Liver (tissue), 9 donors: ENCODE results near the gene UBR2. TPM values are rescaled to one million over a fixed set of nuclear protein-coding genes. Genes with fewer than 3 reads are reported as not detected.
"Not testable (repeated sequence)": the region's sequence is repeated elsewhere in the genome, so short reads cannot be mapped to it uniquely, and the experiment has no call there.

Source experiments
- DNase-seq: peaks from one replicate; pipeline ENCODE4 v3.0.0-alpha.2; 2017; ENCODE audit warnings: low spot score
- H3K27ac ChIP-seq, 2 donors: one replicate each; pipeline ENCODE4 v1.7.0; 2013; ENCODE audit warnings: inconsistent platforms in 2 of 2, low read length in 2 of 2, control low read depth in 1 of 2, low read depth in 1 of 2, mild to moderate bottlenecking in 1 of 2
- H3K27me3 ChIP-seq, 4 donors: one replicate each; pipeline versions ENCODE4 v1.6.1 to v1.7.0; 2013; ENCODE audit warnings: low read length in 3 of 4, inconsistent platforms in 1 of 4, mild to moderate bottlenecking in 1 of 4, moderate library complexity in 1 of 4; ENCODE audit not compliant: control insufficient read depth in 4 of 4, insufficient read depth in 4 of 4
- H3K36me3 ChIP-seq, 4 donors: one replicate each; pipeline versions ENCODE4 v1.6.1 to v1.7.0; 2013; ENCODE audit warnings: low read length in 3 of 4, mild to moderate bottlenecking in 3 of 4, low read depth in 1 of 4, moderate library complexity in 1 of 4; ENCODE audit not compliant: control insufficient read depth in 4 of 4, insufficient read depth in 3 of 4
- H3K4me1 ChIP-seq, 4 donors: one replicate each; pipeline versions ENCODE4 v1.6.1 to v1.7.0; 2013; ENCODE audit warnings: low read length in 3 of 4, mild to moderate bottlenecking in 3 of 4, moderate library complexity in 1 of 4; ENCODE audit not compliant: control insufficient read depth in 4 of 4, insufficient read depth in 4 of 4
- H3K4me3 ChIP-seq, 3 donors: one replicate each; pipeline versions ENCODE4 v1.6.1 to v1.7.0; 2013; ENCODE audit warnings: low read length in 3 of 3, control low read depth in 1 of 3, low read depth in 1 of 3, mild to moderate bottlenecking in 1 of 3
- H3K9ac ChIP-seq, 2 donors: one replicate each; pipeline ENCODE4 v1.7.0; 2013; ENCODE audit warnings: low read length in 2 of 2, mild to moderate bottlenecking in 2 of 2, moderate library complexity in 2 of 2, control low read depth in 1 of 2, low read depth in 1 of 2
- H3K9me3 ChIP-seq, 4 donors: one replicate each; pipeline versions ENCODE4 v1.6.1 to v1.7.0; 2013; ENCODE audit warnings: low read length in 3 of 4; ENCODE audit not compliant: control insufficient read depth in 4 of 4
- EGR1 ChIP-seq, 2 donors: IDR thresholded peaks; 2 replicates each; pipeline ENCODE4 v1.6.1; 2016 to 2018; ENCODE audit warnings: antibody characterized with exemption in 2 of 2, low read depth in 2 of 2
- FOXA2 ChIP-seq: IDR thresholded peaks from 2 replicates; pipeline ENCODE4 v1.6.1; 2016; ENCODE audit warnings: antibody characterized with exemption
- GABPA ChIP-seq, 2 donors: IDR thresholded peaks in 1 of 2; conservative IDR thresholded peaks in 1 of 2; 2 replicates each; pipeline ENCODE4 v1.6.1; 2016; ENCODE audit warnings: antibody characterized with exemption in 2 of 2, mild to moderate bottlenecking in 1 of 2, moderate library complexity in 1 of 2
- HNF4G ChIP-seq: IDR thresholded peaks from 2 replicates; pipeline ENCODE4 v1.6.1; 2016; ENCODE audit warnings: antibody characterized with exemption
- NR2F2 ChIP-seq: IDR thresholded peaks from 2 replicates; pipeline ENCODE4 v1.6.1; 2016; ENCODE audit warnings: antibody characterized with exemption
- RAD21 ChIP-seq, 2 donors: IDR thresholded peaks; 2 replicates each; pipeline ENCODE4 v1.6.1; 2016; ENCODE audit warnings: antibody characterized with exemption in 2 of 2, mild to moderate bottlenecking in 2 of 2
- RXRA ChIP-seq, 2 donors: IDR thresholded peaks; 2 replicates each; pipeline ENCODE4 v1.6.1; 2017 to 2018; ENCODE audit warnings: antibody characterized with exemption in 2 of 2, mild to moderate bottlenecking in 1 of 2
- TAF1 ChIP-seq: conservative IDR thresholded peaks from 2 replicates; pipeline ENCODE4 v1.6.1; 2016; ENCODE audit warnings: antibody characterized with exemption, mild to moderate bottlenecking
- YY1 ChIP-seq: IDR thresholded peaks from 2 replicates; pipeline ENCODE4 v1.6.1; 2016; ENCODE audit warnings: antibody characterized with exemption, mild to moderate bottlenecking
- WGBS: extraction: QIAGEN DNeasy Blood & Tissue Kit; methylation state at CpG from one replicate; pipeline ENCODE4 v1.1.7; 2013; 5-methylcytosine and 5-hydroxymethylcytosine counted together
- polyA plus RNA-seq, 2 donors: library from polyadenylated mRNA; stranded (reverse) in 1 of 2; unstranded in 1 of 2; fragments of 200-250 nt in 1 of 2; fragments of >200 nt in 1 of 2; fragmentation: Nextera tagmentation in 1 of 2; extraction: Ambion mirVana in 1 of 2; gene quantifications; one replicate each; pipeline versions ENCODE4 v1.2.1 to v1.2.3, GENCODE V29; 2013 to 2015
- total RNA-seq, 2 donors: library from RNA; depleted of rRNA; stranded (reverse); fragments of >200 nt; gene quantifications; one replicate each; pipeline ENCODE4 v1.2.3, GENCODE V29; 2014
- TF ChIP-seq, protein P1 (sequence below): fragments of 150-350 bp; IDR thresholded peaks from 2 replicates; pipeline ENCODE4 v1.5.1; 2017; ENCODE audit warnings: improper control_type of control experiment, low read depth, low read length; ENCODE audit not compliant: missing input control
- TF ChIP-seq, protein P2 (sequence below): IDR thresholded peaks from 2 replicates; pipeline ENCODE4 v1.6.1; 2016; ENCODE audit warnings: antibody characterized with exemption, mild to moderate bottlenecking
- TF ChIP-seq, protein P3 (sequence below): IDR thresholded peaks from 2 replicates; pipeline ENCODE4 v1.6.1; 2016; ENCODE audit warnings: antibody characterized with exemption
- donor health status: healthy.
- donor health status: healthy.
- donor health status: healthy.
- donor health status: healthy.
- donor health status: healthy.

Gene UBR2
- total and polyA plus RNA-seq, 4 donors = 6.3 to 32.9 (median 19.3) TPM

DNA sequence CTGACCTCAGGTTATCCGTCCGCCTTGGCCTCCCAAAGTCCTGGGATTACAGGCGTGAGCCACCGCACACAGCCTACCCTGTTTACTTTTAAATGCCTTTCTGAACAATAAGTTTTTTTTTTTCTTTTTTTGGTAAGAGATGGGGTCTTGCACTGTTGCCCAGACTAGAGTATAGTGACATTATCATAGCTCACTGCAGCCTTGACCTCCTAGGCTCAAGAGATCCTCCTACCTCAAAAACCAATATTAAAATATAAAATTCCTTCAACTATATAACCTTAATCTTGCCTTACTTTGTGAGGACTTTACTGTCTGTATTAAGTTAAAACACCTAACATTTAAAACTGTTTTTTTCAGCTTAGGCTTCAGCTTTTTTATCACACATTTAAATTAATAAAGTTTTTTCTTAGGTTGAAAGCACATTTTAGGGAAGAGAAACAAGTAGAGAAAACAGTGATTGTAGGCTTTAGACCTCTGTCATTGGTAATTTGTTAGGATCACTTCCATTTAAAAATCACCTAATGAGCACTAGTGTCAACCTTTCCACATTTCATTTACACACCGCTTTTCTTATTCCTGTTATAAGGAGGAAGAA, 2.9 kb downstream of the UBR2 start (continued):
- TF ChIP-seq, protein P1, sequence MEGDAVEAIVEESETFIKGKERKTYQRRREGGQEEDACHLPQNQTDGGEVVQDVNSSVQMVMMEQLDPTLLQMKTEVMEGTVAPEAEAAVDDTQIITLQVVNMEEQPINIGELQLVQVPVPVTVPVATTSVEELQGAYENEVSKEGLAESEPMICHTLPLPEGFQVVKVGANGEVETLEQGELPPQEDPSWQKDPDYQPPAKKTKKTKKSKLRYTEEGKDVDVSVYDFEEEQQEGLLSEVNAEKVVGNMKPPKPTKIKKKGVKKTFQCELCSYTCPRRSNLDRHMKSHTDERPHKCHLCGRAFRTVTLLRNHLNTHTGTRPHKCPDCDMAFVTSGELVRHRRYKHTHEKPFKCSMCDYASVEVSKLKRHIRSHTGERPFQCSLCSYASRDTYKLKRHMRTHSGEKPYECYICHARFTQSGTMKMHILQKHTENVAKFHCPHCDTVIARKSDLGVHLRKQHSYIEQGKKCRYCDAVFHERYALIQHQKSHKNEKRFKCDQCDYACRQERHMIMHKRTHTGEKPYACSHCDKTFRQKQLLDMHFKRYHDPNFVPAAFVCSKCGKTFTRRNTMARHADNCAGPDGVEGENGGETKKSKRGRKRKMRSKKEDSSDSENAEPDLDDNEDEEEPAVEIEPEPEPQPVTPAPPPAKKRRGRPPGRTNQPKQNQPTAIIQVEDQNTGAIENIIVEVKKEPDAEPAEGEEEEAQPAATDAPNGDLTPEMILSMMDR = no peak
- no peak for TF ChIP-seq FOXA2
- no peak for TF ChIP-seq HNF4G
- no peak for TF ChIP-seq YY1

DNA sequence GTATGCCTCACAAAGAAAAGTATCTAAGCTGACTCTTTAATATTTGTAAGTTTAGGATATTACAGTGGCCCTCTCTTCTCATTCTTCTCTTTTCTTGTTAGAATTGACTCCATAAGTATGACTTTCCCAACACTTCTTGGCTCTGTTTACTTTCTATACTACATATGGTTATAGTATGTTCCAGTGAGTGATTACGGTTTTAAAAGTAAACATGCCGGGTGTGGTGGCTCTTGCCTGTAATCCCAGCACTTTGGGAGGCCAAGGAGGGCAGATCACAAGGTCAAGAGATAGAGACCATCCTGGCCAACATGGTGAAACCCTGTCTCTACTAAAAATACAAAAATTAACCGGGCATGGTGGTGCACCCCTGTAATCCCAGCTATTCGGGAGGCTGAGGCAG, 3.4 kb downstream of the UBR2 start:
- not testable (repeated sequence) for DNase-seq, H3K27me3 ChIP-seq, H3K36me3 ChIP-seq, H3K4me3 ChIP-seq, H3K27ac ChIP-seq, H3K9me3 ChIP-seq
- H3K4me1 ChIP-seq = peaks cover 4 to 28% (median 16%) of the 10 kb centered on the region in 4 donors
- peak overlapping the region in 1 of 2 donors; percentile 62 for H3K9ac ChIP-seq
- WGBS = 83% methylated on average over 4 of the region's 4 CpGs

DNA sequence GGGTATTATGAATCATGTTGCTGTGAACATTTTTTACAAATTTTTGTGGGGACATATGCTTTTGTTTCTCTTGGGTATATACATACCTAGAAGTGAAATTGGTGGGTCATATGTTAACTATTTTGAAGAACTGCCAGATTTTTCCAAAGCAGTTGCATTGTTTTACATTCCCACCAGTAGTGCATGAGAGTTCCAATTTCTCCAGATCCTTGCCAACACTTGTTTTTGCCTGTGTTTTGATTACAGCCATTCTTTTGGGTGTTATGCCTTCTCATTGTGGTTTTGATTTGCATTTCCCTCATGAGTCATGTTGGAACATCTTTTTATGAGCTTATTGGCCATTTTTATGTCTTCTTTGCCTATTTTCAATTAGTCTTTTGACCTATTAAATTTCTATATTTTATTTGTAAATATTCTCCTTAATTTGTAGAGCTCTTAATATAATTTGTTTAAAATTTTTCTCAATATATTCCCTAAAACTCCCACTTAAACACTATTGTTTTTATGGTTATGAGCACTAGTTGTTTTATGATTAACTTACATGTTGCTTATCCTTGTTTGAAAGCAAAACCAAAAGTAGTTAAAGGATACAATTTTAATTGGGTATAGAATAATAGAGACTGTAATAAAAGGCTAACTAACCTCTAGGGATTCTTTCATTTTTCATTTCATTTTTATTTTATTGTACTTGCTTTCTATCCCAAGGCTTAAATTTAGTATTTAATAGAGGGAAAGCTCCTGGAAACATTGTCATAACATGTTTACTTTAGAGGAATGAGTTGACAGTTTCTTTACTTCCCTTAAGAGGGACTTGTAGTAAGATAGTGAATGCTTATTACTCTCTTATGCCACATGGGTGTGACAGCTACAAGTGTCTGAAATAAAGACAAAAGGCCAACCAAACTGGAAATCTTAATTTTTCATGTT, 5.5 kb downstream of the UBR2 start:
- no peaks in the 10 kb centered on the region for H3K9me3 ChIP-seq
- no peak overlapping the region for H3K4me3 ChIP-seq
- peak overlapping the region in 1 of 2 donors; percentile 43 for H3K9ac ChIP-seq
- peaks cover 1 to 5% (median 3%) of the 10 kb centered on the region in 4 donors for H3K36me3 ChIP-seq
- peaks cover 8 to 29% (median 16%) of the 10 kb centered on the region in 4 donors for H3K4me1 ChIP-seq
- no peak for DNase-seq
- no peak overlapping the region for H3K27ac ChIP-seq
- H3K27me3 ChIP-seq = no peaks in the 10 kb centered on the region
- TF ChIP-seq FOXA2 (peak; percentile 45), TAF1 (no peak), RXRA (IDR thresholded peaks at IDR 0.05) (no peak)

DNA sequence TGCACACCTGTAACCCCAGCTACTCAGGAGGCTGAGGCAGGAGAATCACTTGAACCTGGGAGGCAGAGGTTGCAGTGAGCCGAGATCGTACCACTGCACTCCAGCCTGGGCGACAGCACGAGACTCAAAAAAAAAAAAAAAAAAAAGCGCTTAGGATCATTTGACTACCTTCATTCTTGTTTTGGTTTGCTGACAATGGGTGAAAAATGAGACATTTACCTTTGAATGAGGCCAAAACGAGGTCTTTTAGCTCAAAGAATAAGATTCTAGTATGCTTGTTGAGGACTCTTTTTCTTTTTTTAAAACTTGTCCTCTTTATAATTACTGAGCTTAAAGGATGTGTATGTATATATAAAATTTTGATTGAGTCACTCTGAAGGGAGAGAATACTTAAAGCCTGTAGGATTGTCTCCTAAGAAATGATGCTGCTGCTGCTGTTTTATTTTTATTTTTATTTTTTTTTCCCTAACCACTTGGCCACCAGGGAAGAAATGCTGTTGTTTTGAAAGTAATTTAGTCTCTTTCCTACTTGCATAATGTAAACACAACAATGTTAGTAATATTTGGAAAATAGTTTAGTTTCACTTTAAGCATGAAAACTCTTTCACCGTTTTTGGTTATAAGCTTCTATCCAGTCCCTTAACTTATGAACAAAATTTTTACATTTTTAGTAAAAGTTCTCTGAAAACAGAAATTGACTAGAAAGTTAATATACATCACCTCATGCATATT, 7.9 kb downstream of the UBR2 start:
- peak overlapping the region; percentile 1 to 27 for H3K9ac ChIP-seq
- no peak overlapping the region for H3K4me3 ChIP-seq
- WGBS = 71% methylated on average over 7 of the region's 7 CpGs
- no peak for DNase-seq
- H3K36me3 ChIP-seq = peaks cover 2 to 11% (median 7%) of the 10 kb centered on the region in 4 donors
- no peaks in the 10 kb centered on the region for H3K27me3 ChIP-seq
- H3K9me3 ChIP-seq = no peaks in the 10 kb centered on the region
- H3K4me1 ChIP-seq = peaks cover 9 to 19% (median 11%) of the 10 kb centered on the region in 4 donors
- no peak overlapping the region for H3K27ac ChIP-seq
- TF ChIP-seq EGR1 (IDR thresholded peaks at IDR 0.05; ENCODE audit: low read depth in 2 of 2) (no peak), TAF1 (no peak), NR2F2 (no peak), YY1 (no peak), GABPA (IDR thresholded peaks at IDR 0.05 in 1 of 2, conservative IDR thresholded peaks at IDR 0.05 in 1 of 2) (no peak), RXRA (IDR thresholded peaks at IDR 0.05) (no peak), RAD21 (IDR thresholded peaks at IDR 0.05) (no peak)
- TF ChIP-seq, protein P2, sequence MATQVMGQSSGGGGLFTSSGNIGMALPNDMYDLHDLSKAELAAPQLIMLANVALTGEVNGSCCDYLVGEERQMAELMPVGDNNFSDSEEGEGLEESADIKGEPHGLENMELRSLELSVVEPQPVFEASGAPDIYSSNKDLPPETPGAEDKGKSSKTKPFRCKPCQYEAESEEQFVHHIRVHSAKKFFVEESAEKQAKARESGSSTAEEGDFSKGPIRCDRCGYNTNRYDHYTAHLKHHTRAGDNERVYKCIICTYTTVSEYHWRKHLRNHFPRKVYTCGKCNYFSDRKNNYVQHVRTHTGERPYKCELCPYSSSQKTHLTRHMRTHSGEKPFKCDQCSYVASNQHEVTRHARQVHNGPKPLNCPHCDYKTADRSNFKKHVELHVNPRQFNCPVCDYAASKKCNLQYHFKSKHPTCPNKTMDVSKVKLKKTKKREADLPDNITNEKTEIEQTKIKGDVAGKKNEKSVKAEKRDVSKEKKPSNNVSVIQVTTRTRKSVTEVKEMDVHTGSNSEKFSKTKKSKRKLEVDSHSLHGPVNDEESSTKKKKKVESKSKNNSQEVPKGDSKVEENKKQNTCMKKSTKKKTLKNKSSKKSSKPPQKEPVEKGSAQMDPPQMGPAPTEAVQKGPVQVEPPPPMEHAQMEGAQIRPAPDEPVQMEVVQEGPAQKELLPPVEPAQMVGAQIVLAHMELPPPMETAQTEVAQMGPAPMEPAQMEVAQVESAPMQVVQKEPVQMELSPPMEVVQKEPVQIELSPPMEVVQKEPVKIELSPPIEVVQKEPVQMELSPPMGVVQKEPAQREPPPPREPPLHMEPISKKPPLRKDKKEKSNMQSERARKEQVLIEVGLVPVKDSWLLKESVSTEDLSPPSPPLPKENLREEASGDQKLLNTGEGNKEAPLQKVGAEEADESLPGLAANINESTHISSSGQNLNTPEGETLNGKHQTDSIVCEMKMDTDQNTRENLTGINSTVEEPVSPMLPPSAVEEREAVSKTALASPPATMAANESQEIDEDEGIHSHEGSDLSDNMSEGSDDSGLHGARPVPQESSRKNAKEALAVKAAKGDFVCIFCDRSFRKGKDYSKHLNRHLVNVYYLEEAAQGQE = no peak
- TF ChIP-seq, protein P3, sequence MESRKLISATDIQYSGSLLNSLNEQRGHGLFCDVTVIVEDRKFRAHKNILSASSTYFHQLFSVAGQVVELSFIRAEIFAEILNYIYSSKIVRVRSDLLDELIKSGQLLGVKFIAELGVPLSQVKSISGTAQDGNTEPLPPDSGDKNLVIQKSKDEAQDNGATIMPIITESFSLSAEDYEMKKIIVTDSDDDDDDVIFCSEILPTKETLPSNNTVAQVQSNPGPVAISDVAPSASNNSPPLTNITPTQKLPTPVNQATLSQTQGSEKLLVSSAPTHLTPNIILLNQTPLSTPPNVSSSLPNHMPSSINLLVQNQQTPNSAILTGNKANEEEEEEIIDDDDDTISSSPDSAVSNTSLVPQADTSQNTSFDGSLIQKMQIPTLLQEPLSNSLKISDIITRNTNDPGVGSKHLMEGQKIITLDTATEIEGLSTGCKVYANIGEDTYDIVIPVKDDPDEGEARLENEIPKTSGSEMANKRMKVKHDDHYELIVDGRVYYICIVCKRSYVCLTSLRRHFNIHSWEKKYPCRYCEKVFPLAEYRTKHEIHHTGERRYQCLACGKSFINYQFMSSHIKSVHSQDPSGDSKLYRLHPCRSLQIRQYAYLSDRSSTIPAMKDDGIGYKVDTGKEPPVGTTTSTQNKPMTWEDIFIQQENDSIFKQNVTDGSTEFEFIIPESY = no peak
- TF ChIP-seq, protein P1 = no peak
